ENCODE data around the gene MUC22.
A peak's percentile ranks its signal among the peaks of the same experiment; 100 is the strongest.
"Not testable (repeated sequence)": the region's sequence is repeated elsewhere in the genome, so short reads cannot be mapped to it uniquely, and the experiment has no call there.

The MUC22 gene

DNA sequence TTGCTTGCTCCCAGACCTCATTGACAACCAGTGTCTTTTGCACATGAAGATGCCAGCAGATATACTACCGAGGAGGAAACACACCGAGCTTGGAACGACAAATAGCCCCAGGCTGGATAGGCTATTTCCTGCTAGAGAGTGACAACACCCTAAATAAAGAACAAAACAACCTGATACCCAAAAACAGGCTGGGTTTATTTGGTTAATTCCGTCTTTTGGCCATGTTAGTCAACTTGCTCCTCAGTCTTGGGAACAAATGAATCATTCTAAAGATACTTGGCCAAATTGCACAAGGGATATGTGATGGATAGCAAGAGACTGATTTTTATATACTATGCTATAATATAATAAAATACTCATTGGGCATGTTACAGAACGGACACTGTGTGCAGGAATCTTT, 11.5 kb upstream of the MUC22 start:
- DNase-seq, result no peak

GRCh38 chr6:31000067-31000860, 10.0 kb upstream of the MUC22 start:
- DNase-seq, result not testable (repeated sequence)

DNA sequence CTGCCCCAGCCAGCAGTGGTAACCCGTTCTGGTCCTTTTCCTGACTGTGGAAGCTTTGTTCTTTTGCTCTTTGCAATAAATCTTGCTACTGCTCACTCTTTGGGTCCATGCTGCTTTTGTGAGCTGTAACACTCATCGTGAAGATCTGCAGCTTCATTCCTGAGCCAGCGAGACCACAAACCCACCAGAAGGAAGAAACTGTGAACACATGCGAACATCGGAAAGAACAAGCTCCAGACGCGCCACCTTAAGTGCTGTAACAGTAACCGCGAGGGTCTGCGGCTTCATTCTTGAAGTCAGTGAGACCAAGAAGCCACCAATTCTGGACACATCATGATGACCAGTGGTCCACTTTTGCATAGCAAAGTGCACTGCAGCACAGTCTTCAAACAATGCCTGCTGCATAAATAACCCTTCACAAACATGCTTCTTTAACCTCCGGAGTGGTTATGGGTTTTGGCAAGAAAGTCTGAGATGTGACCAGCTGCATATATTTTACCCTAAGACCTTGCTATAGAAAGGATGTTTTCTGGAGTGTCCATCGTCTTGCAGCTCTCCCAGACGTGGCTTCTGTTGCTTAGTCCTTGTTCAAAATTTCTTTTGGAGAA, 8.9 kb upstream of the MUC22 start:
- DNase-seq, result no peak

DNA sequence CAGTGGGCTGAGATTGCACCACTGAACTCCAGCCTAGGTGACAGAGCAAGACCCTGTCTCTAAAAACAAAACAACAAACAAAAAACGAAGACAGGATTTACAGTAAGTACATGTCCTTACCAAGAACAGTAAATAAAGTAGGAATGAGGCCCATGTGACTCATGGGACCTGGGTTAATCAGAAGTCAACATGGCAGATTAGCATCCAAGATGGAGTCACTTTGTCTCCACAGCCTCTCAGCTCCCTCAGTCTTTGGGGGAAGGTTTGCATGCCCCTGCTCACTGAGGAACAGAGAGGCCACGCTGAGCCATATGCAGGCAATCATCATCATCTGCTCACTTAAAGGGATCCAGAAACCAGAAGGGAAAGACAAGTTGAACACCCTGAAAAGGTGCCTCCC, 7.8 kb upstream of the MUC22 start:
- no peak for DNase-seq

DNA sequence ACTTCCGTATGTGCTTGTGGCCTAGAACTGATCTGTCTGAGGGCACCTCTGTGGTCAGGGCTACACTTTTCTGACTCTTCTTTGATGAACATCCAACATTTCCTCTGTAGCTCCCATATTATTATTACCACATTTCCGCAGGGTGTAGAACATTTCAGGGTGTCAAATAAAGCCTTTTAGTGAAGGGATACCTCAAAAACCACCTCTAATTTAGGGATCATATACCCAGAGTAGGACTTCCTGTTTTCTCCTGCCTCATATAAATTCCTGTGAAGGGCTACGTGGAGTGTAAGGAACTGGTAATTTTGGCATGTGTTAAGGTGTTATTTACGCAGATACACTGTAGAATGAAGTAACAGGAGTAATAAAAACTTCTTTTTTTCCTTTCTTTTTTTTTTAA, 5.5 kb upstream of the MUC22 start:
- DNase-seq, result no peak

DNA sequence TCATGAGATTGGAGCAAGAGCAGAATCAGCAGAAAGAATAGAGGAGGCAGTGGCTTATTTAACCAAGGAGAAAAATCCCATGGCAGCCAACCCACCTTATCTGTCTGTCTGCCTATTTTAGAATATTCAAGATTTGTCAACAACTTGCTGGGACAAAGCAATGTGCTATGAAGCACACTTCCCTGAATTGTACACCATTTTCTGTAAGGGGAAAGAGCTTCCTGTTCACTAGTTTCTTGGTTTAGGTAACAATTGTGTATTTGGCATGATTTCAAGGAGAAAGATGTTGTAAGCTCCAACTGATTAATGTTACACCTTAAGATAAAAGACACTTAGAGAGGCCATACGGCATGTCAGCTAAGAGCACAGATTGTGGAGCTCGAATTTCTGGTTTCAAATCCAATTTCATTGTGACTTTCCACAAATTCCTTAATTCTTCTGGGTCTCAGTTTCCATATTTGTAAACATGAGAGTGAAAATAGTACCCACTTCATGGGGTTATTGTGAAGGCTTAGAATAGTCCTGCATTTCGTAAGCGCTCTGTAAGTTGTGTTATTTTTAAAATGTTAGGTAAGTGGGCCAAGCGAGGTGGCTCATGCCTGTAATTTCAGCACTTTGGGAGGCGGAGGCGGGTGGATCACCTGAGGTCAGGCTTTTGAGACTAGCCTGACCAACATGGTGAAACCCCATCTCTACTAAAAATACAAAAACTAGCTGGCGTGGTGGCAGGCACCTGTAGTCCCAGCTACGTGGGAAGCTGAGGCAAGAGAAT, 4.8 kb upstream of the MUC22 start:
- no peak for DNase-seq

DNA sequence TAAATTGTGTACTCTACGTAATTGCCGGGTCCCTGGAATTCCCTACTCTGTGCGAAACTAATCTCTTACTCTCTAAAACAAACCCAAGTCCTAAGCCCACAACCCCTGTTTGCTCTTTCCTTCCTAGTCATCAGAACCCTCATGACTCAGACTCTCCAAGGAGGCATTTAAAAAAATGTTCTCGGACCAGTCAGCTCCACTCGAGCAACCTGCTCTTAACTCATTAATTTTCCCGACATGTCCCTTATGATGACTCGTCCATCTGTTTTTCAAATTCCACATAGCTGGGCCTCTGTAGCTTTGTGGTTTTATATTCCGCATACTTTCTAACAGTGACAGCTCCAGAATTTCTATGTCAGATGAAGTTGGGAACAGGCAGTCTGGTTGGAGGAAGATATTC, 2.6 kb upstream of the MUC22 start:
- no peak for DNase-seq

- DNase-seq, result no peak
Observed at GRCh38 chr6:31008165-31008564, 2.1 kb upstream of the MUC22 start.

DNA sequence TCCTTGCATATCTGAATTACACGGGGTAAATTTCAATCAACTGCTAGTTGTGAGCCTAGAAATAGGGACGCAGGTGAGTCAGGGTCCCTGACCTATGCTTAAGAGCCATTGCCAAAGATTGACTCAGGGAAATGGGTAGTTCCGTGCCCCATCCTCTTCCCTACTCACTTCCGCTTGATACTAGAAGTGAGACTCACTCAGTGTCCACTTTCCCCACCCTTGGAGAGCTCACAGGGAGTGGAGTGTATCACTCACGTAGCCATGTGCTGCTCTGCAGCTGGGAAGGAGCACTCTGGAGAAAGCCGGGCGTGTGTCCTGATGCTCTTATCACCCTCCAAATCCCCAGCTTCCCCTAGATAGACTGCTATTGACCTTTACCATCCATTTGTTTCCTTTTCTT, 543 bp upstream of the MUC22 start:
- DNase-seq, result no peak

GRCh38 chr6:31011153-31011552, 879 bp downstream of the MUC22 start:
- no peak for DNase-seq

GRCh38 chr6:31016659-31017299, 6.5 kb downstream of the MUC22 start:
- DNase-seq, result no peak

- DNase-seq, result not testable (repeated sequence)
Observed at GRCh38 chr6:31017436-31017835, 7.2 kb downstream of the MUC22 start.

GRCh38 chr6:31020057-31020456, 9.8 kb downstream of the MUC22 start:
- DNase-seq, result no peak

DNA sequence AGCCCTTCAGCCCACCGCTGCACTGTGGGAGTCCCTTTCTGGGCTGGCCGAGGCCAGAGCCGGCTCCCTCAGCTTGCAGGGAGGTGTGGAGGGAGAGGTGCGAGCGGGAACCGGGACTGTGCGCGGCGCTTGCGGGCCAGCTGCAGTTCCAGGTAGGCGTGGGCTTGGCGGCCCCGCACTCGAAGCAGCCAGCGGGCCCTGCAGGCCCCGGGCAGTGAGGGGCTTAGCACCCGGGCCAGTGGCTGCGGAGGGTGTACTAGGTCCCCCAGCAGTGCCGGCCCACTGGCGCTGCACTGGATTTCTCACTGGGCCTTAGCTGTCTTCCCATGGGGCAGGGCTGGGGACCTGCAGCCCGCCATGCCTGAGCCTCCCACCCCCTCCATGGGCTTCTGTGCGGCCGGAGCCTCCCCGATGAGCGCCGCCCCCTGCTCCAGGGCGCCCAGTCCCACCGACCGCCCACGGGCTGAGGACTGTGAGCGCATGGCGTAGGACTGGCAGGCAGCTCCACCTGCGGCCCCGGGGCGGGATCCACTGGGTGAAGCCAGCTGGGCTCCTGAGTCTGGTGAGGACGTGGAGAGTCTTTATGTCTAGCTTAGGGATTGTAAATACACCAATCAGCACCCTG, 10.5 kb downstream of the MUC22 start:
- not testable (repeated sequence) for DNase-seq

DNA sequence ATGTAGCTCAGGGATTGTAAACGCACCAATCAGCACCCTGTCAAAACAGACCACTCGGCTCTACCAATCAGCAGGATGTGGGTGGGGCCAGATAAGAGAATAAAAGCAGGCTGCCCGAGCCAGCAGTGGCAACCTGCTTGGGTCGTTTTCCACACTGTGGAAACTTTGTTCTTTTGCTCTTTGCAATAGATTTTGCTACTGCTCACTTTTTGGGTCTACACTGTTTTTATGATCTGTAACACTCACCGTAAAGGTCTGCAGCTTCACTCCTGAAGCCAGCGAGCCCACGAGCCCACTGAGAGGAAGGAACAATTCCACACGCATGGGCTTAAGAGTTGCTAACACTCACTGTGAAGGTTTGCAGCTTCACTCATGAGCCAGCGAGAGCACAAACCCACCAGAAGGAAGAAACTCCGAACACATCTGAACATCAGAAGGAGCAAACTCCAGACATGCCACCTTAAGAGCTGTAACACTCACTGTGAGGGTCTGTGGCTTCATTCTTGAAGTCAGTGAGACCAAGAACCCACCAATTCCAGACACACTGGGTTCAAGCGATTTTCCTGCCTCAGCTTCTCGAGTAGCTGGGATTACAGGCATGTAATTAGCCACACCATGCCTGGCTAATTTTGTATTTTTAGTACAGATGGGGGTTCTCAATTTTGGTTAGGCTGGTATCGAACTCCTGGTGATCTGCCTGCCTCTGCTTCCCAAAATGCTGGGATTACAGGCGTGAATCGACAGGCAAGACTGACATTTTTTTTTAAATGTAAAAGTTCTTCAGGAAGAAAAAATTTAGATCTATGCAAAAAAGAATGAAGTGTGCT, 11.6 kb downstream of the MUC22 start:
- DNase-seq, result not testable (repeated sequence)

DNA sequence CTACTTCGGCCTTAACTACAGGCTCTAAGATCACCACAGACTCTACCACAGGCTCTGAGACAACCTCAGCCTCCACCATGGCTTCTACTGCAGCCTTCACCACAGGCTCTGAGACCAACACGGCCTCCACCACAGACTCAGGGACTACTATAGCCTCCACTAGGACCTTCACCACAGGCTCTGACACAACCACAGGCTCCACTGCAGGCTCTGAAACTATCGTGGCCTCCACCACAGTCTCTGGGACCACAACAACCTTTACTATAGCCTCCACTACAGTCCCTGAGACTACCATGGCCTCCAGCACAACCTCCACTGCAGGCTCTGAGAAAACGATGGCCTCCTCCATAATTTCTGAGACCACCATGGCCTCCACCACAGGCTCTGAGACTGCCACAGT, 15.3 kb downstream of the MUC22 start:
- DNase-seq, result no peak

DNA sequence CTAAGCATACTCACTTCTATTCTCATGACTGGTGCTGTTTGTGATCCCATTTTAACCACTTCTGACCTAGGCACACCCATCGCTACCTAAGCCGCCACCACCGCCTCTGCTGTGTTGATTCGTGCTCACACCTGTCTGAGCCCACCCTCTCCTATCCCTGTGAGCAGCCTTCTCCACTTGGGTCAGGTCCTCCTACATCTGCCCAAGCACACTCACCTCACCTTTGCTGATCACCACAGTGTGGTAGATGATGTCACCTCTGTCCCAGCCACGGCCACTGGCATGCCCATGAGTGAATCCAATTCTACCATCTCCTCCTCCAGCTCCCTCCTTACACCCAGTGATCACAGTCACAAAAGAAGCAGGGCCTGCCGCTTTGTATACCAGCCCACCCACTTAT, 20.8 kb downstream of the MUC22 start:
- peak; percentile 20 for DNase-seq

DNA sequence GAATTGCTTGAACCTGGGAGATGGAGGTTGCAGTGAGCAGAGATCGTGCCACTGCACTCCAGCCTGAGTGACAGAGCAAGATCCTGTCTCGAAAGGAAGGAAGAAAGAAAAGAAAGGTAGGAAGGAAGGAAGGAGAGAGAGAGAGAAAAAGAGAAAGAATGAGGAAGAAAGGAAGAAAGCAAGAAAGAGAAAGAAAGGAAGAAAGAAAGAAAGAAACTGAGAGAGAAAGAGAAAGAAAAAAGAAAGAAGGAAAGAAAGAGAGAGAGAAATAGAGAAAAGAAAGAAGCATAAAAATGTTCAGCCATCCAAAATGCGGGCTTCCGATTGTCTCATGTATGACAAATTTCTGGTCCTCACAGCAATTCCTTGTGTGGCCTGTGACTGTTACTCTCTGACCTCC, 22.8 kb downstream of the MUC22 start:
- no peak for DNase-seq

GRCh38 chr6:31035862-31036497, 25.7 kb downstream of the MUC22 start:
- no peak for DNase-seq

DNA sequence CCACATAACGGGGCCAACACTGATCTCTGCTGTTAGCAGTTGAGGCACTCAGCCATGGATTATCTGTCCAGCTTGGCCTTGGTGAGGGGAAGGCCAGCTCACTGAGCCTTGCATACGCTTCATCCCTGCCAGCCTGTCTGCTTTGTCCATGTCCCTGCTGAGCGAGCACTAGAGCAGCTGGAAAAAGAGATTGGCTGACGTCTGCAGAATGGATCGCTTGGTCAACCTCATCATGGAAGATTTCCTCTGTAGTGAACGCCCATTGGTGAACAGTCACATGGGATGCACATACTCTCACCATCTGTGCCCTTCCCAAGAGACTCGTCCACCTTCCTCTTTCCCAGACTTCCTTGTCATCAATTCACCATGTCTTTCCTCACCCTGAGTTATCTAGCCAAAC, 26.9 kb downstream of the MUC22 start:
- no peak for DNase-seq

DNA sequence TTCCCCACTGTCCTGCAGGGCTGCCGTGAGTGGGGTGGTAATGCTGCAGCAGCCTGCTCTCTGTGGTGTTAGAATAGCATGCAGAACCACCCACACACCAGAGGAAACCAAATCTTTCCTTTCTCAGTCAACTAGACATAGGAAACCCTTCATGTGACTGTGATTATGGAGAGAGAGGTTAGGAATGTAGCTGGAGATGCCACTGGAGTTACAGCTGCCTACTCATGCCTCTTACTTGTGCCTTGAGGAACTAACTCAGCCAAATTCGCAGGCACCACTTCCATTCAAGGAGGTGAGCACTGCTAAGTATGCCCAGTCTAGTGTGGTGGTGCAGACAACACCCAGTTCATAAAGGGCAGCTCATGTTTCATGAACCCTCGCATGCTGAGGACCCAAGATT, 27.4 kb downstream of the MUC22 start:
- DNase-seq, result no peak

- no peak for DNase-seq
Observed at GRCh38 chr6:31038559-31038958, 28.3 kb downstream of the MUC22 start.

Data from activated CD4-positive, alpha-beta T cell treated with anti-CD3 and anti-CD28 coated beads for 48 hours (primary cell).